ENCODE data around the gene AGPAT2.
A peak's percentile ranks its signal among the peaks of the same experiment; 100 is the strongest.

AGPAT2 gene

GRCh38 chr9:136659861-136660784 is 27.1 kb downstream of the AGPAT2 start:
- DNase-seq, result no peak

GRCh38 chr9:136658849-136659535 is 28.3 kb downstream of the AGPAT2 start:
- DNase-seq, result no peak

- no peak for DNase-seq
Measured at GRCh38 chr9:136657974-136658848, 29.0 kb downstream of the AGPAT2 start.

GRCh38 chr9:136656795-136657611 is 30.3 kb downstream of the AGPAT2 start:
- no peak for DNase-seq

- DNase-seq, result no peak
Measured at GRCh38 chr9:136656183-136656738, 31.0 kb downstream of the AGPAT2 start.

GRCh38 chr9:136655536-136656182 is 31.6 kb downstream of the AGPAT2 start:
- DNase-seq, result no peak

- DNase-seq, result no peak
Measured at GRCh38 chr9:136654820-136655535, 32.3 kb downstream of the AGPAT2 start.

GRCh38 chr9:136653323-136654079 is 33.8 kb downstream of the AGPAT2 start:
- DNase-seq, result no peak

GRCh38 chr9:136651860-136652259 is 35.4 kb downstream of the AGPAT2 start:
- DNase-seq, result no peak

GRCh38 chr9:136650648-136651047 is 36.6 kb downstream of the AGPAT2 start:
- DNase-seq, result no peak

- DNase-seq, result no peak
Measured at GRCh38 chr9:136650021-136650420, 37.2 kb downstream of the AGPAT2 start.

GRCh38 chr9:136648751-136649150 is 38.5 kb downstream of the AGPAT2 start:
- no peak for DNase-seq

GRCh38 chr9:136646827-136647711 is 40.2 kb downstream of the AGPAT2 start:
- DNase-seq, result no peak

- DNase-seq, result no peak
Measured at GRCh38 chr9:136645903-136646754, 41.1 kb downstream of the AGPAT2 start.

GRCh38 chr9:136645352-136645902 is 41.8 kb downstream of the AGPAT2 start:
- DNase-seq, result no peak

- DNase-seq, result peak; percentile 71
Measured at GRCh38 chr9:136644593-136645351, 42.5 kb downstream of the AGPAT2 start.

- no peak for DNase-seq
Measured at GRCh38 chr9:136644343-136644592, 43.0 kb downstream of the AGPAT2 start.

Data from CD4-positive, alpha-beta T cell treated with Interleukin-21 for 1 hour (primary cell).